Progenitor cell of endocrine pancreas (in vitro differentiated cells): Measurements from ENCODE around the gene DSCAML1. TPM values are rescaled to one million over a fixed set of nuclear protein-coding genes. Genes with fewer than 3 reads are reported as not detected.

Source experiments
- DNase-seq: peaks from one replicate; pipeline ENCODE4 v3.0.0; 2021; ENCODE audit warnings: low spot score; ENCODE audit not compliant: unreplicated experiment
- H3K27ac Mint-ChIP-seq: 2 replicates; pipeline ENCODE4 v1.8.0; 2021; ENCODE audit warnings: mild to moderate bottlenecking, moderate library complexity, mixed read lengths
- H3K27me3 Mint-ChIP-seq: 2 replicates; pipeline ENCODE4 v1.8.0; 2021; ENCODE audit warnings: mixed read lengths
- H3K36me3 Mint-ChIP-seq: 2 replicates; pipeline ENCODE4 v1.8.0; 2022; ENCODE audit warnings: mixed read lengths; ENCODE audit not compliant: insufficient read depth
- H3K4me1 Mint-ChIP-seq: 2 replicates; pipeline ENCODE4 v1.8.0; 2021; ENCODE audit warnings: low read depth, mixed read lengths
- H3K4me3 Mint-ChIP-seq: 2 replicates; pipeline ENCODE4 v1.8.0; 2021; ENCODE audit warnings: low read depth, mild to moderate bottlenecking, moderate library complexity, mixed read lengths
- H3K9me3 Mint-ChIP-seq: 2 replicates; pipeline ENCODE4 v1.8.0; 2021; ENCODE audit warnings: low read depth, mixed read lengths
- total RNA-seq: library from RNA; stranded (reverse); gene quantifications from 2 replicates; pipeline ENCODE4 v1.2.1, GENCODE V29; 2021
- TF ChIP-seq, protein P1 (sequence below): fragments of 200-600 bp; sonication (generic); IDR thresholded peaks from one replicate; pipeline ENCODE4 v1.5.0; 2021; ENCODE audit warnings: antibody characterized with exemption, mild to moderate bottlenecking; ENCODE audit not compliant: unreplicated experiment

Gene DSCAML1
- total RNA-seq, 1 donor from 2014 or later: 2.7 TPM

DNA sequence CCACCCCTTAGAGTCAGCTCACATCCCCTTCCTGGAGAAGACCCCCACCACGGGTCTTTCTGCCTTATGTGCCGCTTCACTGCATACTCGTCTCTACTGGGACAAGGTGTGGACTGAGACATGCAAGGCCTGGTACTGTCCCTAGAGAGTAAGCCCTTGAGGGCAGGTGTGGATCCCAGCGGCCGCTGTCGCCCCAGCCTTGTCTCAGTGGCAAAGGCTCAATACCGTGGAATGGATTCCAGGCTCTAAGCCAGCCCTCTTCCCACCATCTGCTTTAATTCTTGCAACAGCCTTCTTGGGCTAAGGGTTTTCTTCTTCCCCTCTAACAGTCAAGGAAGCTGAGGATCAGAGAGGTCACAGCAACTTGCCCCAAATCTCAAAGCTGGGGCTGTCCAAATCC is 249.1 kb downstream of the DSCAML1 start:
- Mint-ChIP-seq H3K27ac (no peak overlapping the region), H3K4me3 (no peak overlapping the region), H3K9me3 (peaks cover 4% of the 10 kb centered on the region), H3K36me3 (no peaks in the 10 kb centered on the region), H3K27me3 (peaks cover 54% of the 10 kb centered on the region), H3K4me1 (no peaks in the 10 kb centered on the region)
- TF ChIP-seq, protein P1, sequence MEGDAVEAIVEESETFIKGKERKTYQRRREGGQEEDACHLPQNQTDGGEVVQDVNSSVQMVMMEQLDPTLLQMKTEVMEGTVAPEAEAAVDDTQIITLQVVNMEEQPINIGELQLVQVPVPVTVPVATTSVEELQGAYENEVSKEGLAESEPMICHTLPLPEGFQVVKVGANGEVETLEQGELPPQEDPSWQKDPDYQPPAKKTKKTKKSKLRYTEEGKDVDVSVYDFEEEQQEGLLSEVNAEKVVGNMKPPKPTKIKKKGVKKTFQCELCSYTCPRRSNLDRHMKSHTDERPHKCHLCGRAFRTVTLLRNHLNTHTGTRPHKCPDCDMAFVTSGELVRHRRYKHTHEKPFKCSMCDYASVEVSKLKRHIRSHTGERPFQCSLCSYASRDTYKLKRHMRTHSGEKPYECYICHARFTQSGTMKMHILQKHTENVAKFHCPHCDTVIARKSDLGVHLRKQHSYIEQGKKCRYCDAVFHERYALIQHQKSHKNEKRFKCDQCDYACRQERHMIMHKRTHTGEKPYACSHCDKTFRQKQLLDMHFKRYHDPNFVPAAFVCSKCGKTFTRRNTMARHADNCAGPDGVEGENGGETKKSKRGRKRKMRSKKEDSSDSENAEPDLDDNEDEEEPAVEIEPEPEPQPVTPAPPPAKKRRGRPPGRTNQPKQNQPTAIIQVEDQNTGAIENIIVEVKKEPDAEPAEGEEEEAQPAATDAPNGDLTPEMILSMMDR: no peak
- DNase-seq: no peak

DNA sequence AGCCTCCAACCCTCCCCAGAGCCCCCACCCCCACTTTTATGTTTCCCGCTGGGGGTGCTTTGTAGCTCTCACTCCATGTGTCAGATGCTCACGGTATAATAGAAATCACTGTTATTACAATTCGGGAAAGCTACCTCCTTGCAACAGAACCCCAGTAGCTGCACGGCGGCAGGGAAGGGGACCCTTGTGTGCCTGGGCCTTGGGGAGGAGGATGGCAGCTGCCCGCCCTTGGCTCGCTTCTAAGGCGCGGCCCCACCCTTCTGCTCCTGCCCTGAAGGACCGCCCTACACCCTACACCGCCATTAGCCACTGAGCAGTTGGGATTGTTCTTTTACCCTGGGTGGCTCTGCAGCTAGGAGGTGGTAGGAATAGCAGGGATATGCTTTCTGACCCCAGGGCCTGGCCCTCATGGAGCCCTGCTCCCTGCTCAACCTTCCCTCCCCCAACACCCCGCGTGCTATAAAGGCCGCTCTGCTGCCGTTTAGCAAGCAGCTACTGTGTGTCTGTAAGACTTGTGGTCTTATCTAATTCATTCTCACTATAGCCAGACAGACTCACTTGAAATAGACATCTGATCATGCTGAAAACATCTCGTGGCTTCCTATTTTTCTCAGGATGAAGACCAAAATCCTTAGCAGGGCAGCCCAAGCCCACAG is 249.7 kb downstream of the DSCAML1 start:
- Mint-ChIP-seq H3K4me1 (no peaks in the 10 kb centered on the region), H3K27ac (no peak overlapping the region), H3K27me3 (peaks cover 50% of the 10 kb centered on the region), H3K4me3 (no peak overlapping the region), H3K36me3 (no peaks in the 10 kb centered on the region), H3K9me3 (peaks cover 5% of the 10 kb centered on the region)
- TF ChIP-seq, protein P1: no peak
- DNase-seq: no peak

DNA sequence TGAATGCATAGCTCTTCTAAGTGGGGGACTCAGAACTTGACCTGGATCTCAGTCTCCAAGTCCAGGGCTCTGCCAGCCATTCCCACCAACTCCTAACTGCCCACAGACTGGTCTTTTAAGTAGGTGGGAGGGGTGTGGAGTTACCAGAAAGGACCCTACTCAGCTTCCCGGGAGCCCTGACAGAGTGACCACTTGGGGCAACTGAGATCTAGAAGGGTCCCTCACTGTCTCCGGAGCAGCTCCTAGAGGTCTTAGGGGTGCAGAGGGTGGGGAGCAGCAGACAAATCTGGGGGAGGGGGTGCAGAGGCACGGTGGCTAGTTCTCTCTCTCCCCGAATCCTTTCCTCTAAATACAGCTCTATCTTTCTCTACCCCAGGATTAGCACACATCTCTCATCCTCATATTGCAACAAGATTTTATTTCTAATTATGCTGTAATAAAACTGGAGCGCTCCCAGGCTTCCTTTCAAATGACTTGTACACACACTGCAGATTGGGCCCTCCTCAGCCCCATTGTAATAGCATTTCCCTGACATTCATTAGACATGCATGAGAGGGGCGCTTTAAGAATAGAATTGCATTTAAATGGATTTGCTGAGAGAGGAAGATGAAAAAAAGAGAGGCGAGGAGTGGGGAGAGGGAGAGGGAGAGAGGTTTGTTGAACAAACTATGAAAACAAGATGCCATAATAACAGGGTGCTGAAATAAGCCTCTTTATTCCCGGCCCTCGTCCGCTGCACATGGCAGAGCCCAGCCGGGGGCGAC is 250.4 kb downstream of the DSCAML1 start:
- H3K4me1 Mint-ChIP-seq: no peaks in the 10 kb centered on the region
- H3K27ac Mint-ChIP-seq: no peak overlapping the region
- DNase-seq: no peak
- H3K4me3 Mint-ChIP-seq: no peak overlapping the region
- H3K9me3 Mint-ChIP-seq: peaks cover 5% of the 10 kb centered on the region
- H3K36me3 Mint-ChIP-seq: no peaks in the 10 kb centered on the region
- H3K27me3 Mint-ChIP-seq: peaks cover 43% of the 10 kb centered on the region
- TF ChIP-seq, protein P1: no peak

DNA sequence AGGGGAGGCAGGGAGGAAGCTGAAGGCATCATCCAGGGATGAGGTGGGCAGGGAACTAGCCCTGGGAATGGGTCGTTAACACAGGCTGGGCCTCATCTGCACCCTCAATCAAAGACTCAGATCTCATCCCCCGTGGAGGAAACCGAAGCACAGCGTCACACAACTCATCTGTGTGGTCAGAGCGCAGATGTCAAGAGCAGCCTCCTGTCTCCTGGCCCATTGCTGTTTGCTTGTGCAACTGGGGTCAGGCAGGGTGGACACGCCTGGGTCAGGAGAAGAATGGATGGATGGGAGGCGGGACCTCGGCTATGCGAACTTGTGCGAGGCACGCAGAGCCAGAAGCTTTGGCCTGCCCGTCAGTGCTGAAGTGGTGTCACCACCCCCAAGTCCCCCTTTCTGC is 251.3 kb downstream of the DSCAML1 start:
- Mint-ChIP-seq H3K4me1 (no peaks in the 10 kb centered on the region), H3K4me3 (no peak overlapping the region), H3K27me3 (peaks cover 43% of the 10 kb centered on the region), H3K9me3 (peaks cover 5% of the 10 kb centered on the region), H3K27ac (no peak overlapping the region), H3K36me3 (no peaks in the 10 kb centered on the region)
- TF ChIP-seq, protein P1: no peak
- no peak for DNase-seq

DNA sequence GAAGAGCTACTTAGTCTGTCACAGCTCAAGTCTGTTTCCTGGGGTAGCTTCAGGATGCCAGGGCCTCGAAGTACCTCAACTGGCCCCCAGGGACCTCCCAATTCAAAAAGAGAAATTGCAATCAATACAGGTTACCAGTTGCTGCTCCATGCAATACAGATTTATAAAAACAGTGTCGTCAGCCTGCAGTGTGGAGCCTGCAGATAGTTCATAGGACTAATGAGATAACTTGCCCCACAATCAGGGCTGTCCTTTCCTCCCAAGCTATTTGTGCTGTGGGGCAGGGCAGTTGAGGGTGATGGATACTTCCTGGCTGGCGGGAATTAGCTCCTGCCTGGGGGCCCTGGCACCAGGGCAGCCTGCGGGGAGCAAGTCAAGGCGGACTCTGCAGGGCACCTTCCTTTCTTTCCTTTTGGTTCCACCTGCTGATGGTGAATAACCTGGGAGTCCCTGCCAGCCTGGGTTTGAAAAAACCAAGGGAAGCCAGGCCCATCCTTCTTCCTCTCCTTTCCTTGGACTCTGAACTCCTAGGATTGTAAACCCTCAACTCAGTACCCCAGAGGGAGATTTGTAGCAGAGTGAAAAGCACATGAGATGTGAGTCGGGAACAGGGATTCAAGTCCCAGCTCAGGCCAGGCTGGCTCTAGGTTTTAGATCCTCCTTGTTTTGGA is 252.8 kb downstream of the DSCAML1 start:
- no peak for DNase-seq
- H3K27me3 Mint-ChIP-seq: peaks cover 31% of the 10 kb centered on the region
- H3K9me3 Mint-ChIP-seq: peaks cover 5% of the 10 kb centered on the region
- no peaks in the 10 kb centered on the region for H3K36me3 Mint-ChIP-seq
- no peak overlapping the region for H3K4me3 Mint-ChIP-seq
- H3K4me1 Mint-ChIP-seq: no peaks in the 10 kb centered on the region
- TF ChIP-seq, protein P1: no peak
- no peak overlapping the region for H3K27ac Mint-ChIP-seq
